RWPE2 (cell line): ENCODE measurements around the gene MUC5AC.
A peak's percentile ranks its signal among the peaks of the same experiment; 100 is the strongest.

Experiments used
- ATAC-seq: fragments of 200-7000 bp; cut with Tn5 transposase; 3 replicates; pipeline ENCODE4 v1.9.1; 2021; ENCODE audit warnings: low read depth
- DNase-seq: peaks from one replicate; pipeline ENCODE4 v3.0.0-alpha.2; 2020; ENCODE audit warnings: low spot score
- H3K27ac ChIP-seq: fragments of 450-650 bp; 2 replicates; pipeline ENCODE4 v1.5.1; 2017; ENCODE audit warnings: mild to moderate bottlenecking; ENCODE audit not compliant: poor library complexity, severe bottlenecking
- H3K27me3 ChIP-seq: fragments of 250-450 bp; sonication (Bioruptor Pico); 2 replicates; pipeline ENCODE4 v1.5.1; 2021; ENCODE audit warnings: mild to moderate bottlenecking, moderate library complexity; ENCODE audit not compliant: insufficient read depth, poor library complexity, severe bottlenecking
- H3K36me3 ChIP-seq: fragments of 250-450 bp; sonication (Bioruptor Pico); 2 replicates; pipeline ENCODE4 v1.5.1; 2020; ENCODE audit warnings: low read depth, mild to moderate bottlenecking, moderate library complexity
- H3K4me1 ChIP-seq: fragments of 250-450 bp; sonication (Bioruptor Pico); 2 replicates; pipeline ENCODE4 v1.5.1; 2021; ENCODE audit warnings: mild to moderate bottlenecking, moderate library complexity; ENCODE audit not compliant: insufficient read depth, poor library complexity, severe bottlenecking
- H3K4me3 ChIP-seq: fragments of 250-450 bp; sonication (Bioruptor Pico); 2 replicates; pipeline ENCODE4 v1.5.1; 2021; ENCODE audit warnings: mild to moderate bottlenecking, moderate library complexity; ENCODE audit not compliant: severe bottlenecking
- H3K9me3 ChIP-seq: fragments of 250-450 bp; sonication (Bioruptor Pico); 2 replicates; pipeline ENCODE4 v1.5.1; 2021; ENCODE audit warnings: mild to moderate bottlenecking, moderate library complexity; ENCODE audit not compliant: severe bottlenecking
- TF ChIP-seq, protein P1 (sequence below): fragments of 450-650 bp; IDR thresholded peaks from one replicate; pipeline ENCODE4 v1.5.1; 2017; ENCODE audit warnings: mild to moderate bottlenecking, moderate library complexity; ENCODE audit not compliant: poor library complexity, severe bottlenecking

Gene MUC5AC

DNA sequence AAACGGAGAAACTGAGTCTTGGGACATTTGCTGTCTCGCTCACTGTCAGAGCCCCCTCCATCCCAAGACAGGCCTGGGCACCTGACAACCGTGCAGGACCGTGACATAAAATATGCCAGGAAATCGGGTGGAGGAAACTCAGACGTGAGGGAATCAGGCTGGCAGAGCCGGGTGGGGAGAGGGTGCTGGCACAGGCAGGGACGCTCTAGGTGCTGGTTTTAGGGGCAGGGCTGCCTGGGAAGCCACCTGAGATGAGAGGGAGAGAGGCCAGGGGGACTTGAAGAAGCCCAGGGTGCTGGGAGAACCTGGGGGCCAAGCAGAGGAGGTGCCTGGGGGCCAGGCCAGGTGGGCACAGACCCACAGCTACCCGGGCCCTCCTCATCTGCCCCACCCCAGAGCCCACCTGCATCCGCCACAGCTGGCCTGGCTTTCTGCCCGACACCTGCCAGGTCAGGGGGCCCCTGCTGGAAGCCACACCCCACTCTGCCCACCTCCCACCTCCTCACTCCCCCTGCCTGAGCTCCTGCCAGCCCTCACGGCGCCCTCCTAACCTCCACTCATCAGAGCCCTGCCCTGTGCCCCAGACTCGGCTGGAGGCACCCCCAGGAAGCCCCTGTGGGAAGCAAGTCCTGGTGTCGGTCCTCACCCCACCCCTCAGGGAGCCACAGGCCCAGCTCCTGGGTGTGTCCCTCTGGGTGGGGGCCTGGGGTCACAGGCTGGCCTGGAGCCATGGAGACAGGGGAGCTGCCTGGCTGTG is 27.3 kb upstream of the MUC5AC start:
- DNase-seq (peak; percentile 55), ATAC-seq (no peak)
- Histone ChIP-seq H3K4me3 (no peak overlapping the region), H3K9me3 (peaks cover 5% of the 10 kb centered on the region), H3K4me1 (no peaks in the 10 kb centered on the region), H3K27ac (no peak overlapping the region), H3K36me3 (no peaks in the 10 kb centered on the region), H3K27me3 (peaks cover 19% of the 10 kb centered on the region)
- TF ChIP-seq, protein P1, sequence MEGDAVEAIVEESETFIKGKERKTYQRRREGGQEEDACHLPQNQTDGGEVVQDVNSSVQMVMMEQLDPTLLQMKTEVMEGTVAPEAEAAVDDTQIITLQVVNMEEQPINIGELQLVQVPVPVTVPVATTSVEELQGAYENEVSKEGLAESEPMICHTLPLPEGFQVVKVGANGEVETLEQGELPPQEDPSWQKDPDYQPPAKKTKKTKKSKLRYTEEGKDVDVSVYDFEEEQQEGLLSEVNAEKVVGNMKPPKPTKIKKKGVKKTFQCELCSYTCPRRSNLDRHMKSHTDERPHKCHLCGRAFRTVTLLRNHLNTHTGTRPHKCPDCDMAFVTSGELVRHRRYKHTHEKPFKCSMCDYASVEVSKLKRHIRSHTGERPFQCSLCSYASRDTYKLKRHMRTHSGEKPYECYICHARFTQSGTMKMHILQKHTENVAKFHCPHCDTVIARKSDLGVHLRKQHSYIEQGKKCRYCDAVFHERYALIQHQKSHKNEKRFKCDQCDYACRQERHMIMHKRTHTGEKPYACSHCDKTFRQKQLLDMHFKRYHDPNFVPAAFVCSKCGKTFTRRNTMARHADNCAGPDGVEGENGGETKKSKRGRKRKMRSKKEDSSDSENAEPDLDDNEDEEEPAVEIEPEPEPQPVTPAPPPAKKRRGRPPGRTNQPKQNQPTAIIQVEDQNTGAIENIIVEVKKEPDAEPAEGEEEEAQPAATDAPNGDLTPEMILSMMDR, result no peak

DNA sequence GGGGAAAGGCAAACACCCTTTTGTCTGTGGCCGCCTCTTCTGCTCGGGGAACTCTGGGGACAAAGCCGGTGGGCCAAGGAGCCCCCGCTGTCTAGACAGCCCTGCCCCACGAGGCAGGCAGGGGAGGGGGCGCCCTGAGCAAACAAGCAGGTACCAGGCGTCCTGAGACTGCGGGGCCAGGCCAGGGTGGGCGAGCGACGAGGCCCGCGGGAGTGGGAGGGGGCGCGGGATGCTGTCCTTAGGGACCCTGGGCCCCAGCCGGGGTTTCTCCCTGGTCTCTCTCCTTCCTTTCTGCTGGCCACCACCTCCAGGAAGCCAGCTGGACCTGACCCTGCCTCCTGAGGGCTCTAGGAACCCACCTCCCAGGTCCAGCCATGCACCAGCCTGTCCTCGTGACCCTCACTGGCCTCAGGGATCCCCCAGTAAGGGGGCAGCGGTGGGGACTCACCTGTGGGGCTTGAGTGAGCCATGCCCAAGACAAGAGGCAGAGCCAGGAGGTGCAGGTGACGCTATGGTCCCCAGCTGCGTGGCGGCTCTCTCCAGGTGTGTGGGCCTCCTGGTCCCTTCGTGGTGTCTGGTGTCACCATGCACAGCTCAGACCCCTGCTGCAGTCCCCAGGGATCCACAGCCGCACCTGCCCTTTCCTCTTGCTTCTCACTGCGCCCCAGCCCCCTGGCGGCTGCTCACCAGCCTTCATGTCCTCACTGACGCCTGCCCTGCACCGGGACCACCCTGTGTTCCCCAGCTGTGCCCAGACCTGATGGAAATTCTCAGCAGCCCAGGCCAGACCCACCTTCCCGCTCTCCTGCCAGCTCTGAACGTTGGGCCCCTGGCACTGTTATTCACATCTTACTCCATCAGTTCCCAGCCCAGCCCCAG is 26.5 kb upstream of the MUC5AC start:
- Histone ChIP-seq H3K27me3 (peaks cover 19% of the 10 kb centered on the region), H3K9me3 (peaks cover 5% of the 10 kb centered on the region), H3K4me1 (no peaks in the 10 kb centered on the region), H3K36me3 (no peaks in the 10 kb centered on the region), H3K27ac (no peak overlapping the region), H3K4me3 (no peak overlapping the region)
- TF ChIP-seq, protein P1, result no peak
- ATAC-seq (no peak), DNase-seq (peak; percentile 51)

DNA sequence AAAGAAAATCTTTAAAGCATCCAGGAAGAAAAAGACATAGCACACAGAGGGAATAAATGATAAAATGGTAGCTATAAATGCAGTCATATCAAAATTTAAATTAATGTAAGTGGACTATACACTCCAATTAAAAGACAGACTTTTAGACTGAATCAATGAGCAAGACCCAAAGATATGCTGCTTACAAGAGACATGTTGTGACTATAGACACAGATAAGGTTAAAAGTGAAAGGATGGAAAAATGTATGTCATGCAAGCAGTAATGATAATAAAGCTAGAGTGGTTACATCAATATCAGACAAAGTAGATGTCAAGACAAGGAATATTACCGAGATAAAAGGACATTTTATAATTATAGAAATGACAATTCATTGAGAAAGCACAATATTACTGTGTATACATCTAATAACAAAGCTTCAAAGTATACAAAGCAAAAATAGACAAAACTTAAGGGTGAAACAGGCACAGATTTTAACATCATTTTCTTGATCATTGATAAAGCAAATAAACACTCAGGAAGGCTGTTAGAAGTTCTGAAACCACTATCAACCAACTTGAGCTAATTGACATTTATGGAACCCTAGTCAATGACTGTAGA is 22.8 kb upstream of the MUC5AC start:
- peaks cover 13% of the 10 kb centered on the region for H3K27me3 ChIP-seq
- H3K9me3 ChIP-seq, result peaks cover 5% of the 10 kb centered on the region
- H3K4me1 ChIP-seq, result no peaks in the 10 kb centered on the region
- H3K27ac ChIP-seq, result no peak overlapping the region
- H3K36me3 ChIP-seq, result no peaks in the 10 kb centered on the region
- TF ChIP-seq, protein P1, result no peak
- no peak overlapping the region for H3K4me3 ChIP-seq
- no peak for ATAC-seq
- no peak for DNase-seq

DNA sequence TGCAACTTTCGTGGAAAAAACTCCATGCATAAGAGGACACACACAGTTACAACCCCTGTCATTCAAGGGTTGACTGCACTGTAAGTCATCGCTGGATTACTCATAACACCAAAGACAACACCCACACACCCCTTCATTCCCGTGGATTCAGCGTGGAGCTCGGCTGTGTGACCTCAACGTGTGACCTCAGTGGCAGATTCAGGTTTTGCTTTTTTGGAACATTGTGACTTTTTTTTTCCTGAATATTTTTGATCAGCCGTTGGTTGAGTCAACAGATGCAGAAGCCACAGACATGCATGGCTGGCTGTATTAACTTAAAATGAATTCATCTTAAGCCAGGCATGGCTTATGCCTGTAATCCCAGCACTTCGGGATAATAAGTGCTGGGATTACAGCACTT is 19.7 kb upstream of the MUC5AC start:
- no peak for DNase-seq
- Histone ChIP-seq H3K4me1 (no peaks in the 10 kb centered on the region), H3K9me3 (peaks cover 5% of the 10 kb centered on the region), H3K4me3 (no peak overlapping the region), H3K36me3 (no peaks in the 10 kb centered on the region), H3K27me3 (no peaks in the 10 kb centered on the region), H3K27ac (no peak overlapping the region)
- ATAC-seq, result no peak
- TF ChIP-seq, protein P1, result no peak
